Measurements from ENCODE around the gene SIRT1.

GRCh38 chr10:67924136-67924535 lies 39.7 kb downstream of the SIRT1 start:
- TF ChIP-seq CTCF (conservative IDR thresholded peaks at IDR 0.05 in 1 of 2, IDR thresholded peaks at IDR 0.05 in 1 of 2; ENCODE audit: low read depth in 1 of 2, low read length in 2 of 2) (no peak), EZH2 (IDR thresholded peaks at IDR 0.05; ENCODE audit: low read length, missing control alignments) (no peak)

All from fibroblast of lung (primary cell).